WTC11 (cell line): Measurements from ENCODE around the gene DENND5A. TPM values are rescaled to one million over a fixed set of nuclear protein-coding genes. Genes with fewer than 3 reads are reported as not detected.

Experiments used
- ATAC-seq: fragments of 200-7000 bp; cut with Tn5 transposase; 2 replicates; pipeline ENCODE4 v1.10.0; 2021; ENCODE audit warnings: mild to moderate bottlenecking, moderate library complexity
- CTCF ChIA-PET: fragments of 300-600 bp; sonication (Branson Sonifier 250); formaldehyde crosslinking; loops from one replicate; lab custom pipeline; 2021; ENCODE audit warnings: antibody characterized with exemption; lab: Charles Lee
- POLR2A ChIA-PET: fragments of 350-600 bp; sonication (Branson Sonifier 250); formaldehyde crosslinking; loops from one replicate; lab custom pipeline; 2021; ENCODE audit warnings: antibody characterized with exemption; lab: Charles Lee
- DNase-seq: peaks from one replicate; pipeline ENCODE4 v3.0.0; 2021; ENCODE audit warnings: low spot score
- H3K27ac Mint-ChIP-seq: 2 replicates; pipeline ENCODE4 v1.8.0; 2021; ENCODE audit warnings: mixed read lengths
- H3K27me3 Mint-ChIP-seq: 2 replicates; pipeline ENCODE4 v1.8.0; 2021; ENCODE audit warnings: low read depth, mild to moderate bottlenecking, moderate library complexity, mixed read lengths
- H3K36me3 Mint-ChIP-seq: 2 replicates; pipeline ENCODE4 v1.8.0; 2021; ENCODE audit warnings: mixed read lengths
- H3K4me1 Mint-ChIP-seq: 2 replicates; pipeline ENCODE4 v1.8.0; 2022; ENCODE audit warnings: mixed read lengths
- H3K4me3 Mint-ChIP-seq: 2 replicates; pipeline ENCODE4 v1.8.0; 2021; ENCODE audit warnings: mild to moderate bottlenecking, moderate library complexity, mixed read lengths
- H3K9me3 Mint-ChIP-seq: 2 replicates; pipeline ENCODE4 v1.8.0; 2021; ENCODE audit warnings: mixed read lengths
- ATF1 ChIP-seq: sonication (generic); formaldehyde crosslinking; IDR thresholded peaks from 2 replicates; pipeline ENCODE4 v1.8.1; 2023; ENCODE audit warnings: mild to moderate bottlenecking, moderate library complexity, missing genetic modification reagents
- EMX1 ChIP-seq: fragments of 250-450 bp; sonication (Bioruptor Pico); IDR thresholded peaks from 2 replicates; pipeline ENCODE4 v1.8.0; 2021; ENCODE audit warnings: mild to moderate bottlenecking
- OVOL2 ChIP-seq: fragments of 250-450 bp; sonication (Bioruptor Pico); IDR thresholded peaks from 2 replicates; pipeline ENCODE4 v1.9.0; 2021; ENCODE audit warnings: mild to moderate bottlenecking, borderline replicate concordance
- ZNF138 ChIP-seq: sonication (generic); formaldehyde crosslinking; conservative IDR thresholded peaks from 2 replicates; pipeline ENCODE4 v1.8.1; 2022; ENCODE audit warnings: mild to moderate bottlenecking, moderate library complexity, missing genetic modification reagents
- ZNF671 ChIP-seq: fragments of 250-450 bp; sonication (Bioruptor Pico); IDR thresholded peaks from 2 replicates; pipeline ENCODE4 v1.8.0; 2021; ENCODE audit warnings: mild to moderate bottlenecking
- total RNA-seq: library from RNA; stranded (reverse); gene quantifications from 3 replicates; pipeline ENCODE4 v1.2.3, GENCODE V29; 2021
- TF ChIP-seq, protein P1 (sequence below): sonication (generic); formaldehyde crosslinking; IDR thresholded peaks from 2 replicates; pipeline ENCODE4 v1.8.1; 2022; ENCODE audit warnings: low read depth, mild to moderate bottlenecking, moderate library complexity, missing genetic modification reagents, borderline replicate concordance
- TF ChIP-seq, protein P2 (sequence below): sonication (generic); formaldehyde crosslinking; IDR thresholded peaks from 2 replicates; pipeline ENCODE4 v1.8.0; 2022; ENCODE audit warnings: mild to moderate bottlenecking, missing genetic modification reagents
- TF ChIP-seq, protein P3 (sequence below): sonication (generic); formaldehyde crosslinking; IDR thresholded peaks from 2 replicates; pipeline ENCODE4 v1.8.1; 2023; ENCODE audit warnings: mild to moderate bottlenecking, missing genetic modification reagents, borderline replicate concordance
- TF ChIP-seq, protein P4 (sequence below): sonication (generic); formaldehyde crosslinking; conservative IDR thresholded peaks from 2 replicates; pipeline ENCODE4 v1.8.1; 2022; ENCODE audit warnings: mild to moderate bottlenecking, missing genetic modification reagents
- TF ChIP-seq, protein P5 (sequence below): sonication (generic); formaldehyde crosslinking; IDR thresholded peaks from 2 replicates; pipeline ENCODE4 v1.8.1; 2023; ENCODE audit warnings: mild to moderate bottlenecking, missing genetic modification reagents
- TF ChIP-seq, protein P6 (sequence below): sonication (generic); formaldehyde crosslinking; IDR thresholded peaks from 2 replicates; pipeline ENCODE4 v1.8.1; 2022; ENCODE audit warnings: mild to moderate bottlenecking, moderate library complexity, missing genetic modification reagents
- TF ChIP-seq, protein P7 (sequence below): sonication (generic); formaldehyde crosslinking; IDR thresholded peaks from 2 replicates; pipeline ENCODE4 v1.8.1; 2023; ENCODE audit warnings: mild to moderate bottlenecking, missing genetic modification reagents

The DENND5A gene
- total RNA-seq, 1 experiment from 2014 or later, result 69.3 TPM

DNA sequence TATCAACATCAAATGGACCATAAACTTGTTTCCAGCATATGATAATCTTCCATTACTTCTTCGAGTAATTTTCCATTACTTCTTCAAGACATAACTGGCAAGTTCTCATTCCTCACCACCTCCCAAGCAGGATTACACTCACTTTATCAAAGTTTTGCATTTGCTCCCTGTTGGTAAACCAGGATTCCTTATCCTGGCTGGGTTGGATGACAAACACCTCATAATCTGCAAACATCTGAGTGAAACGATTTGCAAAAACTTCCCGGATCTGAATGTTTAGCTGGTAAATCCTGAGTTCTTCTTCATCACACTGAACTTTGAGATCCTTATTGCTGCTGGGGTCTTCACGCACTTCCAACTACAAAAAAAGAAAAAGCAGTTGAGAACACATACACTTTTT, 86.4 kb downstream of the DENND5A start:
- DNase-seq, result no peak
- TF ChIP-seq, protein P1, sequence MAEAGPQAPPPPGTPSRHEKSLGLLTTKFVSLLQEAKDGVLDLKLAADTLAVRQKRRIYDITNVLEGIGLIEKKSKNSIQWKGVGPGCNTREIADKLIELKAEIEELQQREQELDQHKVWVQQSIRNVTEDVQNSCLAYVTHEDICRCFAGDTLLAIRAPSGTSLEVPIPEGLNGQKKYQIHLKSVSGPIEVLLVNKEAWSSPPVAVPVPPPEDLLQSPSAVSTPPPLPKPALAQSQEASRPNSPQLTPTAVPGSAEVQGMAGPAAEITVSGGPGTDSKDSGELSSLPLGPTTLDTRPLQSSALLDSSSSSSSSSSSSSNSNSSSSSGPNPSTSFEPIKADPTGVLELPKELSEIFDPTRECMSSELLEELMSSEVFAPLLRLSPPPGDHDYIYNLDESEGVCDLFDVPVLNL (CRISPR knock-in tag), result no peak
- TF ChIP-seq, all 79 proteins: peak for 0
- H3K27ac Mint-ChIP-seq, result 0 out of 2 replicates have a peak overlapping the region, but pooled peaks have one; percentile 1
- no peaks in the 10 kb centered on the region for H3K27me3 Mint-ChIP-seq
- H3K9me3 Mint-ChIP-seq, result no peaks in the 10 kb centered on the region
- H3K4me3 Mint-ChIP-seq, result no peak overlapping the region
- peaks cover 50% of the 10 kb centered on the region for H3K36me3 Mint-ChIP-seq
- no peak for ATAC-seq
- POLR2A ChIA-PET, result no interaction called here
- CTCF ChIA-PET, result no interaction called here
- no peaks in the 10 kb centered on the region for H3K4me1 Mint-ChIP-seq

DNA sequence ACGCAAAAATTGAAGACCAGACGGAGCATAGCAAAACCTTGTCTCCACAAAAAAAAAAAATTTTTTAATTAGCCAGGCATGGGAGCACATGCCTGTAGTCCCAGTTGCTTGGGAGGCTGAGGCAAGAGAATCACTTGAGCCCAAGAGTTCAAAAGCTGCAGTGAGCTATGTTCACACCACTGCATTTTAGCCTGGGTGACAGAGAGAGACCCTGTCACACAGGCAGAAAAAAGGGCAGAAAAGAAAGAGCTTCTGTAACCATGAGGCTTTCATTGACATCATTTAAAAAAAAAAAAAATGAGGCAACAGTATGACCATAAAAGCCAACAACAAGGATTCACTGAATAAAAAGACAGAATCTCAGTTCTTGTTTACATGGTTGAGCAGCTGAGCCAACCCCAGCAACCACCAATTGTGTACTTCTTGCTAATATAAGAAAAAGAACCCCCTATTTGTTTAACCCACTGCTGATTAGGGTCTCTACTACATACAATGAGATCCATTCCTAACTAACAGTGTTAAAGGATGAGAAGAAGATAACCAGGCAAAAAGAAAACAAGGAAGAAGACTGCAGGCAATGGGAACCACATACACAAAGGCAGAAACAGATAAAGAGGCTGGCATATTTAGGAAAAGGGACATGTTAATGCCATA, 87.6 kb downstream of the DENND5A start:
- Mint-ChIP-seq H3K4me3 (no peak overlapping the region), H3K27me3 (no peaks in the 10 kb centered on the region), H3K36me3 (peaks cover 58% of the 10 kb centered on the region), H3K27ac (no peak overlapping the region), H3K9me3 (no peaks in the 10 kb centered on the region)
- CTCF ChIA-PET, result interaction anchor here (0.5 kb wide), 1 partner anchor 346 kb away, joined by 3 read pairs; no protein-coding TSS in a partner anchor
- DNase-seq, result no peak
- ATAC-seq, result no peak
- POLR2A ChIA-PET, result no interaction called here
- TF ChIP-seq ZNF138 (CRISPR knock-in tag) (no peak), EMX1 (CRISPR knock-in tag) (no peak), ZNF671 (CRISPR knock-in tag) (no peak), ATF1 (CRISPR knock-in tag) (no peak), OVOL2 (CRISPR knock-in tag) (no peak)
- TF ChIP-seq, protein P2, sequence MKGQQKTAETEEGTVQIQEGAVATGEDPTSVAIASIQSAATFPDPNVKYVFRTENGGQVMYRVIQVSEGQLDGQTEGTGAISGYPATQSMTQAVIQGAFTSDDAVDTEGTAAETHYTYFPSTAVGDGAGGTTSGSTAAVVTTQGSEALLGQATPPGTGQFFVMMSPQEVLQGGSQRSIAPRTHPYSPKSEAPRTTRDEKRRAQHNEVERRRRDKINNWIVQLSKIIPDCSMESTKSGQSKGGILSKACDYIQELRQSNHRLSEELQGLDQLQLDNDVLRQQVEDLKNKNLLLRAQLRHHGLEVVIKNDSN, result no peak
- TF ChIP-seq, protein P3, sequence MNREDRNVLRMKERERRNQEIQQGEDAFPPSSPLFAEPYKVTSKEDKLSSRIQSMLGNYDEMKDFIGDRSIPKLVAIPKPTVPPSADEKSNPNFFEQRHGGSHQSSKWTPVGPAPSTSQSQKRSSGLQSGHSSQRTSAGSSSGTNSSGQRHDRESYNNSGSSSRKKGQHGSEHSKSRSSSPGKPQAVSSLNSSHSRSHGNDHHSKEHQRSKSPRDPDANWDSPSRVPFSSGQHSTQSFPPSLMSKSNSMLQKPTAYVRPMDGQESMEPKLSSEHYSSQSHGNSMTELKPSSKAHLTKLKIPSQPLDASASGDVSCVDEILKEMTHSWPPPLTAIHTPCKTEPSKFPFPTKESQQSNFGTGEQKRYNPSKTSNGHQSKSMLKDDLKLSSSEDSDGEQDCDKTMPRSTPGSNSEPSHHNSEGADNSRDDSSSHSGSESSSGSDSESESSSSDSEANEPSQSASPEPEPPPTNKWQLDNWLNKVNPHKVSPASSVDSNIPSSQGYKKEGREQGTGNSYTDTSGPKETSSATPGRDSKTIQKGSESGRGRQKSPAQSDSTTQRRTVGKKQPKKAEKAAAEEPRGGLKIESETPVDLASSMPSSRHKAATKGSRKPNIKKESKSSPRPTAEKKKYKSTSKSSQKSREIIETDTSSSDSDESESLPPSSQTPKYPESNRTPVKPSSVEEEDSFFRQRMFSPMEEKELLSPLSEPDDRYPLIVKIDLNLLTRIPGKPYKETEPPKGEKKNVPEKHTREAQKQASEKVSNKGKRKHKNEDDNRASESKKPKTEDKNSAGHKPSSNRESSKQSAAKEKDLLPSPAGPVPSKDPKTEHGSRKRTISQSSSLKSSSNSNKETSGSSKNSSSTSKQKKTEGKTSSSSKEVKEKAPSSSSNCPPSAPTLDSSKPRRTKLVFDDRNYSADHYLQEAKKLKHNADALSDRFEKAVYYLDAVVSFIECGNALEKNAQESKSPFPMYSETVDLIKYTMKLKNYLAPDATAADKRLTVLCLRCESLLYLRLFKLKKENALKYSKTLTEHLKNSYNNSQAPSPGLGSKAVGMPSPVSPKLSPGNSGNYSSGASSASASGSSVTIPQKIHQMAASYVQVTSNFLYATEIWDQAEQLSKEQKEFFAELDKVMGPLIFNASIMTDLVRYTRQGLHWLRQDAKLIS, result no peak
- TF ChIP-seq, protein P4, sequence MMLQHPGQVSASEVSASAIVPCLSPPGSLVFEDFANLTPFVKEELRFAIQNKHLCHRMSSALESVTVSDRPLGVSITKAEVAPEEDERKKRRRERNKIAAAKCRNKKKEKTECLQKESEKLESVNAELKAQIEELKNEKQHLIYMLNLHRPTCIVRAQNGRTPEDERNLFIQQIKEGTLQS (CRISPR knock-in tag), result no peak
- TF ChIP-seq, protein P5, sequence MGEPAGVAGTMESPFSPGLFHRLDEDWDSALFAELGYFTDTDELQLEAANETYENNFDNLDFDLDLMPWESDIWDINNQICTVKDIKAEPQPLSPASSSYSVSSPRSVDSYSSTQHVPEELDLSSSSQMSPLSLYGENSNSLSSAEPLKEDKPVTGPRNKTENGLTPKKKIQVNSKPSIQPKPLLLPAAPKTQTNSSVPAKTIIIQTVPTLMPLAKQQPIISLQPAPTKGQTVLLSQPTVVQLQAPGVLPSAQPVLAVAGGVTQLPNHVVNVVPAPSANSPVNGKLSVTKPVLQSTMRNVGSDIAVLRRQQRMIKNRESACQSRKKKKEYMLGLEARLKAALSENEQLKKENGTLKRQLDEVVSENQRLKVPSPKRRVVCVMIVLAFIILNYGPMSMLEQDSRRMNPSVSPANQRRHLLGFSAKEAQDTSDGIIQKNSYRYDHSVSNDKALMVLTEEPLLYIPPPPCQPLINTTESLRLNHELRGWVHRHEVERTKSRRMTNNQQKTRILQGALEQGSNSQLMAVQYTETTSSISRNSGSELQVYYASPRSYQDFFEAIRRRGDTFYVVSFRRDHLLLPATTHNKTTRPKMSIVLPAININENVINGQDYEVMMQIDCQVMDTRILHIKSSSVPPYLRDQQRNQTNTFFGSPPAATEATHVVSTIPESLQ (CRISPR knock-in tag), result no peak
- TF ChIP-seq, protein P6, sequence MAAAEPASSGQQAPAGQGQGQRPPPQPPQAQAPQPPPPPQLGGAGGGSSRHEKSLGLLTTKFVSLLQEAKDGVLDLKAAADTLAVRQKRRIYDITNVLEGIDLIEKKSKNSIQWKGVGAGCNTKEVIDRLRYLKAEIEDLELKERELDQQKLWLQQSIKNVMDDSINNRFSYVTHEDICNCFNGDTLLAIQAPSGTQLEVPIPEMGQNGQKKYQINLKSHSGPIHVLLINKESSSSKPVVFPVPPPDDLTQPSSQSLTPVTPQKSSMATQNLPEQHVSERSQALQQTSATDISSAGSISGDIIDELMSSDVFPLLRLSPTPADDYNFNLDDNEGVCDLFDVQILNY (CRISPR knock-in tag), result no peak
- TF ChIP-seq, protein P7, sequence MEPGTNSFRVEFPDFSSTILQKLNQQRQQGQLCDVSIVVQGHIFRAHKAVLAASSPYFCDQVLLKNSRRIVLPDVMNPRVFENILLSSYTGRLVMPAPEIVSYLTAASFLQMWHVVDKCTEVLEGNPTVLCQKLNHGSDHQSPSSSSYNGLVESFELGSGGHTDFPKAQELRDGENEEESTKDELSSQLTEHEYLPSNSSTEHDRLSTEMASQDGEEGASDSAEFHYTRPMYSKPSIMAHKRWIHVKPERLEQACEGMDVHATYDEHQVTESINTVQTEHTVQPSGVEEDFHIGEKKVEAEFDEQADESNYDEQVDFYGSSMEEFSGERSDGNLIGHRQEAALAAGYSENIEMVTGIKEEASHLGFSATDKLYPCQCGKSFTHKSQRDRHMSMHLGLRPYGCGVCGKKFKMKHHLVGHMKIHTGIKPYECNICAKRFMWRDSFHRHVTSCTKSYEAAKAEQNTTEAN (CRISPR knock-in tag), result no peak
- TF ChIP-seq, all 79 proteins: peak for 0
- H3K4me1 Mint-ChIP-seq, result peaks cover 7% of the 10 kb centered on the region
